Activated naive CD4-positive, alpha-beta T cell treated with anti-CD3 and anti-CD28 coated beads, Interleukin-2, amount 10 ng/mL, durations not matched to agents 7 days and 5 days (primary cell): ENCODE data around the gene KRT71.

Experiments
- CTCF ChIA-PET: fragments of 350-600 bp; sonication (Branson Sonifier 250); formaldehyde crosslinking; loops from one replicate; lab custom pipeline; 2021; ENCODE audit warnings: antibody characterized with exemption; lab: Charles Lee
- DNase-seq: peaks from one replicate; pipeline ENCODE4 v3.0.0-alpha.2; 2020
- H3K27ac Mint-ChIP-seq: one replicate; pipeline ENCODE4 v1.8.0; 2021; ENCODE audit warnings: mild to moderate bottlenecking, moderate library complexity, mixed read lengths
- H3K27me3 Mint-ChIP-seq: one replicate; pipeline ENCODE4 v1.8.0; 2021; ENCODE audit warnings: mild to moderate bottlenecking, mixed read lengths
- H3K36me3 Mint-ChIP-seq: one replicate; pipeline ENCODE4 v1.8.0; 2021; ENCODE audit warnings: mixed read lengths
- H3K4me1 Mint-ChIP-seq: one replicate; pipeline ENCODE4 v1.8.0; 2021; ENCODE audit warnings: mixed read lengths
- H3K4me3 Mint-ChIP-seq: one replicate; pipeline ENCODE4 v1.8.0; 2021; ENCODE audit warnings: mild to moderate bottlenecking, moderate library complexity, mixed read lengths
- H3K9me3 Mint-ChIP-seq: one replicate; pipeline ENCODE4 v1.8.0; 2021; ENCODE audit warnings: mixed read lengths

Gene KRT71

DNA sequence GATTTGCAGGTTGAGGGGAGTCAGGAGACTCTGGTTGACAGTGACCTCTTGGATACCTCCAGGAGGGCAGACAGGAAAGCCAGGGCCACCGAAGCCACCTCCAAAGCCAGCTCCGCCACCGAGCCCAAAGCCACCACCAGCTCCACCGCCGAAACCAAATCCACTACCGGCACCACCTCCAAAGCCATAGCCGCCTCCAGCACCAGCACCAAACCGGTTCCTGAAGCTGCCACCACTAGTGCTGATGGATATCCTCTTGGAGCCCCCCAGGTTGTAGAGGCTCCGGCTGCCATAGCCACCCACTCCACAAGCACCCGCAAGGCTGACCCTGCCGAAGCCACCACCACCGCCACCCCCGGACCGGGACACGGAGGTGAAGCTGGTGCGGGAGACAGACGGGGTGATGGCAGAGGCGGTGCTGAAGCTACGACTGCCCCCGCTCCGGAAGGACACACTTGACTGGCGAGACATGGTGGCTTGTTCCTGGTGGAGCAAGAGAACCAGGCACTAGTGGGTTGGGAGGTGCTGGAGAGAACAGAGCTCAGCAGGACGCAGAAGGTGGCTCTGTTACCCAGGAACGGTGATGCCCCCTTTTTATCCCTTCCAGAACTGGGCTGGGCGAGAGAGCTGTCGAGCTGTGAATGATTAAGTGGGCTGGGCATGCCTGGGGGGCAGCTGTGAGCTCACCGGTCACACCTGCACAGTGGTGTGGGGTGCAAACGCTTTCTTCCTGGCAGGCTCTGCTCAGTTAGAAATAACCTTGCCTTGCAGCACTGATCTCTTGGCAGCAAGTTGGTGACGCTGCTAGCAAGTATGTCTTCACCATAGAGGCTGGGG is 32.9 kb downstream of the KRT71 start, which contains the start of gene KRT5:
TSS of gene KRT5 (minus strand) at position 569 of the 837 bp plus-strand sequence. CDS start at position 471, 98 bp downstream.
- no peak within 1 kb of the TSS for H3K27ac Mint-ChIP-seq
- H3K9me3 Mint-ChIP-seq, result no peaks in the 10 kb centered on the region
- peaks cover 45% of the 10 kb centered on the region for H3K27me3 Mint-ChIP-seq
- H3K4me1 Mint-ChIP-seq, result no peaks in the 10 kb centered on the region
- H3K36me3 Mint-ChIP-seq, result no peaks in the 10 kb centered on the region
- CTCF ChIA-PET, result interaction anchor here (1.0 kb wide), 1 partner anchor 359 kb away, joined by 3 read pairs; no protein-coding TSS in a partner anchor
- H3K4me3 Mint-ChIP-seq, result no peak within 1 kb of the TSS
- DNase-seq, result no peak

- CTCF ChIA-PET, result no interaction called here
- Mint-ChIP-seq H3K27me3 (peaks cover 45% of the 10 kb centered on the region), H3K4me1 (no peaks in the 10 kb centered on the region), H3K27ac (no peak overlapping the region), H3K36me3 (no peaks in the 10 kb centered on the region), H3K4me3 (no peak overlapping the region), H3K9me3 (no peaks in the 10 kb centered on the region)
- no peak for DNase-seq
Measured at GRCh38 chr12:52519387-52519703, 33.6 kb downstream of the KRT71 start.

DNA sequence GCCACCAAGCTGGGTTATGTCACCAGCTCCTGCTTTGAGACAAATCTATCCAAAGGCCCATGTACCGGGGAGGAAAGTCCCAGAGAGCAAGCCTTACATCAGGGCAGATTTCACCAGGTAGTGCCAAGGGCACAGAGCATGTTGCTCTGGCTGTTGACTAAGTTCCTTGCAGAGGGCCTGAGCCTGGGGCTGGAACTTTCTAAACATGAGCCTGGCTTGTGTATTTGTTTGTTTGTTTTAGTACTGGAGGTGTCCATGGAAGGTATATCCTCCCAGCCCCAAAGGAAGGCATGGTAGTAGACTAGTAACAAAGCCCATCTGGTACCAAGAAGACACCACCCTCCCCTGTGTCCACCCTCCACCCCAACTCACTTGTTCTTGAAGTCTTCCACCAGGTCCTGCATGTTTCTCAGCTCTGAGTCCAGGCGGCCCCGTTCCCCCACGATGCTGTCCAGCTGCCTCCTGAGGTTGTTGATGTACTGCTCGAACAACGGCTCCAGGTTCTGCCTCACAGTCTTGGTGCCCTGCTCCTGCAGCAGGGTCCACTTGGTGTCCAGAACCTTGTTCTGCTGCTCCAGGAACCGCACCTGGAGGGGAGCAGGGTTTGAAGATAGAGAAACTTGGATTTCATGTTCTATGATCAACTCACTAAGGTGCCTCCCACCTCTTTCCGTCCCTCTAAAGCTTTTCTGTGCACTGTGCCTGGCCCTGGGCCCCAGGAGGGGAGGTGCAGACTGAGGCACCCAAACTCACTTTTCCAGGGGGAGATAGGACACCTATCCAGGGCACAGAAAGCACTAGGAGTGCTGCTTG is 34.2 kb downstream of the KRT71 start:
- Mint-ChIP-seq H3K27ac (no peak overlapping the region), H3K4me3 (no peak overlapping the region), H3K36me3 (no peaks in the 10 kb centered on the region), H3K9me3 (no peaks in the 10 kb centered on the region), H3K27me3 (peaks cover 40% of the 10 kb centered on the region), H3K4me1 (no peaks in the 10 kb centered on the region)
- DNase-seq, result no peak
- CTCF ChIA-PET, result interaction anchor here (0.7 kb wide), 1 partner anchor 269 kb away, joined by 3 read pairs; no protein-coding TSS in a partner anchor

GRCh38 chr12:52517888-52518287 is 35.1 kb downstream of the KRT71 start:
- no peaks in the 10 kb centered on the region for H3K4me1 Mint-ChIP-seq
- CTCF ChIA-PET, result no interaction called here
- no peaks in the 10 kb centered on the region for H3K9me3 Mint-ChIP-seq
- no peaks in the 10 kb centered on the region for H3K36me3 Mint-ChIP-seq
- peaks cover 36% of the 10 kb centered on the region for H3K27me3 Mint-ChIP-seq
- no peak overlapping the region for H3K4me3 Mint-ChIP-seq
- DNase-seq, result no peak
- no peak overlapping the region for H3K27ac Mint-ChIP-seq

GRCh38 chr12:52517005-52517835 is 35.7 kb downstream of the KRT71 start:
- Mint-ChIP-seq H3K4me3 (no peak overlapping the region), H3K4me1 (no peaks in the 10 kb centered on the region), H3K36me3 (no peaks in the 10 kb centered on the region), H3K9me3 (no peaks in the 10 kb centered on the region), H3K27ac (no peak overlapping the region), H3K27me3 (peaks cover 30% of the 10 kb centered on the region)
- no peak for DNase-seq
- CTCF ChIA-PET, result no interaction called here

DNA sequence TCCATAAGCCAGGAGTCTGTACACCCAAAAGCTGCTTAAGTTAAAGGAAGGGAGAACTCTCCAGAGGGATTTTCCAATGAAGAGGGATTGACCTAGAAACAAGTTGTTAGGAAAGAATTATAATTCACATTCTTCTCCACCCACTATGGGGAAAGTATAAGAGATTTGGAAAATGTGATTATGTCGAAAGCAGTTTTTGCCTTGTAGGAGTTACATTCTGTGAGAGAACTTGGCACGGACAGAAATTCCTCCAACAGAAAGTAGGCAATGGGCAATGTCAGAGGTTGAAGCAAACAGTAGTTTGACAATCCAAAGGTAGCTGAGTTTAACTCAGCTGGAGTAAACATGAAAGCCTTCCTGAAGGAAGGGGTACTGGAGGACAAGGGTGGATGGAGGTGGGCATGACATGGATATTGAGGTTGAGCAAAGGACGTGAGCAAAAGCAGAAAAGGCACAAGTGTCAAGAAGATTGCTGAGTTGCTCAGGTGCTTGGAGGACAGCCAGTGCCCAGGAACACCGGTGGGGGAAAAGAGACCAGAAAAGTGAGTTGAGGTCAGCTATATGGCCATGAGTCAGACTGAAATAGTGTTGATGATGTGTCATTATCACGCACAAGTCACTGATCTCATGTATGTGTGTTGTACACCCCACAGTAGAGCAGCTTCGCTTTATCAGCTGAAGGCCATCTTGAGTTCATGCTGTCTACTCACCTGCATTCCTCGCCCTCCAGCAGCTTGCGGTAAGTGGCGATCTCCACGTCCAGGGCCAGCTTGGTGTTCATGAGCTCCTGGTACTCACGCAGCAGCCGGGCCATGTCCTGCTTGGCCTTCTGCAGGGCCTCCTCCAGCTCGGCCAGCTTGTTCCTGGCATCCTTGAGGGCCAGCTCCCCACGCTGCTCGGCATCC is 36.8 kb downstream of the KRT71 start:
- Mint-ChIP-seq H3K9me3 (peaks cover 3% of the 10 kb centered on the region), H3K27me3 (peaks cover 35% of the 10 kb centered on the region), H3K36me3 (no peaks in the 10 kb centered on the region), H3K27ac (no peak overlapping the region), H3K4me1 (no peaks in the 10 kb centered on the region), H3K4me3 (no peak overlapping the region)
- CTCF ChIA-PET, result no interaction called here
- no peak for DNase-seq

- Mint-ChIP-seq H3K4me3 (no peak overlapping the region), H3K27ac (no peak overlapping the region), H3K9me3 (peaks cover 4% of the 10 kb centered on the region), H3K36me3 (no peaks in the 10 kb centered on the region), H3K27me3 (peaks cover 32% of the 10 kb centered on the region), H3K4me1 (no peaks in the 10 kb centered on the region)
- CTCF ChIA-PET, result no interaction called here
- DNase-seq, result no peak
Measured at GRCh38 chr12:52515319-52515646, 37.7 kb downstream of the KRT71 start.

DNA sequence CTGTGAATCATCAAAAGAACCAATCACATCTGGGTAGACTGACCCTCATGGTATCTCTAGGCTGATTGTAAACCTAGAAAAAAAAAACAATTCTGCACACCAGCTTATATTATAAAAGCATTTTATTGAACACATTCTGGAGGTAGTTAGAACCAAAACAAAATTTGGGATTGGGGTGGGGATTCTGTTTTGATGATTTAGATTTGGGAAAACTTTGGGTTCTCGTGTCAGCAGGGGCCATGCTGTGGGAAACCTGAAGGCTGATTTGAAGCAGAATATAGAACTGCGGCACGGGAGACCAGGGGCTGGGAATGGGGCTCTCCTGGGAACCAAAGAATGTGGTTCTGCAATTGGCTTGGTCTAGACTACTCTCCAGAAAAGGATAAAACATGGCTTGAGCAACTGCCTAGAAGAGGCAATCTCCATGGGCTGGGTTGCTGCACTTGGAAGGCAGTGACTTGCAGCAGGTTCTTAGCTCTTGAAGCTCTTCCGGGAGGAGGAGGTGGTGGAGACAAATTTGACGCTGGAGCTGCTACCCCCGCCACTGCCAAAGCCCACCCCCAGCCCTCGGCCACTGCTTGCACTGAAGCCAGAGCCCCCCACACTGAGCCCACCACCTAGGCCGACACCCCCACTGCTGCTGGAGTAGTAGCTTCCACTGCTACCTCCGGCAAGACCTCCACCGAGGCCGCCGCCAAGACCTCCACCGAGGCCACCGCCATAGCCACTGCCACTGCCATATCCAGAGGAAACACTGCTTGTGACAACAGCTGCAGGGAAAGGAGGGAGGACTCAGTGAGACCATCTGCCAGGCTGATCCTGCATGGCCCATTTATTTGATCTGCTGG is 38.2 kb downstream of the KRT71 start:
- H3K36me3 Mint-ChIP-seq, result no peaks in the 10 kb centered on the region
- CTCF ChIA-PET, result no interaction called here
- no peak for DNase-seq
- H3K27me3 Mint-ChIP-seq, result peaks cover 26% of the 10 kb centered on the region
- no peak overlapping the region for H3K4me3 Mint-ChIP-seq
- peaks cover 4% of the 10 kb centered on the region for H3K9me3 Mint-ChIP-seq
- no peaks in the 10 kb centered on the region for H3K4me1 Mint-ChIP-seq
- no peak overlapping the region for H3K27ac Mint-ChIP-seq

DNA sequence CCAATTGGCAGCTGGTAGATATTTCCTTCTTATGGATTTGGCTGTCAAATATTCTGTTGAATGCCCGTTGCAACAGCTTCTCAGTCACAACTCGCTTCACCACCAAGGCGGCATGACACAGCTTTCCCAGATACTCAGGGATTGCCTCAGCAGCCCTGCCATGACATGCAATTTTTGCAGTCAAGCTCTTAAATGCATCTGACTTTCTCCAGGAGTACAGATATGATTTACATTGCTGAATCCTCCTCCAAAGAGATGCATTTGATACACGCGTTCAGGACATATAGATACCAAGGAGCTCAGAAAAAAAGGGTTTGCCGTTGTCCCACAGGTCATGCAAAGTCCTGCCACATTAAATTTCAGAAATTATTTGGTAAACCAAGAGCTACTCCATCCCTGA is 39.2 kb downstream of the KRT71 start:
- Mint-ChIP-seq H3K27me3 (peaks cover 20% of the 10 kb centered on the region), H3K27ac (no peak overlapping the region)

DNA sequence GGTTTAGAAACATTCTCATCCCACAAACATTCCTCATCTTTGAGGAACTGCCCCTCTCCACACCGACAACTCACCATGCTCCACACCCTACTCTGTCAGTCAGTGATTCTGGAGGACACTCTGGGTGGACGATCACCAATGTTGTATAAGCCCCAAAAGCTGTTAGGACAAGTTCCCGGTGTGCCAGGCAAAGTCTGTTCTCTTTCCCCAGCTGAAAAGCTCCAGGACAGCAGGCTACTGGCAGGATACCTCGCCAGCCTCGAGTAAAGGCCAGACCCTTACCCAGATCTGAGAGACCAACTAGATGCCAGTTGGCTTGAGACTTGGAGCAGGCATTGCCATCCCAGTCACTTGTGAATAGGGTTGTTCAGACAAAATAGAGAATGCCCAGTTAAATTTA is 44.7 kb downstream of the KRT71 start:
- Mint-ChIP-seq H3K4me3 (no peak overlapping the region), H3K27me3 (peaks cover 28% of the 10 kb centered on the region), H3K9me3 (peaks cover 4% of the 10 kb centered on the region), H3K27ac (no peak overlapping the region), H3K4me1 (no peaks in the 10 kb centered on the region), H3K36me3 (no peaks in the 10 kb centered on the region)
- CTCF ChIA-PET, result no interaction called here
- no peak for DNase-seq

More for the DNA sequence above, 39.2 kb downstream of the KRT71 start:
- no peak overlapping the region for H3K4me3 Mint-ChIP-seq
- peaks cover 4% of the 10 kb centered on the region for H3K9me3 Mint-ChIP-seq
- H3K4me1 Mint-ChIP-seq, result no peaks in the 10 kb centered on the region
- no peaks in the 10 kb centered on the region for H3K36me3 Mint-ChIP-seq
- CTCF ChIA-PET, result no interaction called here
- no peak for DNase-seq

DNA sequence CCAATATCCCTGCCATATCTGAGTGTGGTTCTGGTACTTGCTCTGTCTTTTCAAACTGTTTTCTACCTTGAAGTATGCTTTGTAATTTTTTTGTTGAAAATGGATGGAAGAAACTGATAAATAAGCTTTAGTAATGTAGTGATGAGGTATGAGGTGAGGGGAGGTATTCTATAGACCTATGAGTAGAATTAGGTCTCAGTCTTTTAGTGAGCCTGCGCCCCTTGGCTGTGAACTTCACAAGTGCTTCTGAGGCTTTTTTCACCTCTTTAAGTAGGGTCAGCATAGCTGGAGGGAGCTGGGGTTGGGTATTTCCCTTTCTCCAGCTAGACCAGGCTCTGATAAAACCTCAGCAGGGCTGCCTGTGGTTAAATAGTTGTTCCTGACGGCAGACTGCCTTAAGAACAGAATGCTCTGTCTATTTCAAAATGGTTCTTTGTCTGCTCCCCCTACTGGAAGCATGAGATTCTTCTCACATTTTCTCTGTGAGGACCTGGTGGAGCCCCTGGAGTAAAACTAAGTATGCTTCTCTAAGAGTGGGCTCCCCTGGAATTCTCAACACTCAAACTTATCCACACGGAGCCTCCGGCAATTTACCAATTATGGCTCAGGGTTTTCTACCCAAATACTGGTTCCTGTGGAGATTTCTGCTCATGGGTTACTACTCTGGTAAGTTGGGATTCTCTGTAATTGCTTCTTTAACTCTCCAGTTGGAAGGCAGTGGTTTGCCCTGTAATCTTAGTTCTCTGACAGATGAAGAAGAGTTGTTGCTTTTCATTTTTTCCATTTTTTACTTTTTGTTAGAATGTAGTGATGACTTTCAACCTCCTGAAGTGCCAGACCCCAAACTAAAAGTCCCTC is 45.9 kb downstream of the KRT71 start:
- Mint-ChIP-seq H3K4me1 (no peaks in the 10 kb centered on the region), H3K36me3 (no peaks in the 10 kb centered on the region)
- CTCF ChIA-PET, result no interaction called here

DNA sequence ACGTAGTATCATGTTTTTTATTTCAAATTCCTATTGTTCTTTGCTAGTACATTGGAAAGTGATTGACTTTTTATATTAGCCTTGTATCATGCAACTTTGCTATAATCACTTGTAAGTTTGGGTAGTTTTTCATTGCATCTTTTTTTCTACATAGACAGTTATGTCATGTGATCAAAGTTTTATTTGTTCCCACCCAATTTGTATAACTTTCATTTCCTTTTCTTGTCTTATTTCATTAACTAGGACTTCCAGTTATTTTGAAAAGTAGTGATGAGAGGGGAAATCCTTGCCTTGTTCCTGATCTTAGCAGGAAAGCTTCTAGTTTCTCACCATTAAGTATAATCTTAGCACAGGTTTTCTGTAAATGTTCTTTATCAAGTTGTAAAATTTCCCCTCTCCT is 50.1 kb downstream of the KRT71 start:
- Mint-ChIP-seq H3K27ac (no peak overlapping the region), H3K4me3 (no peak overlapping the region), H3K27me3 (peaks cover 32% of the 10 kb centered on the region), H3K9me3 (no peaks in the 10 kb centered on the region), H3K4me1 (no peaks in the 10 kb centered on the region), H3K36me3 (no peaks in the 10 kb centered on the region)
- CTCF ChIA-PET, result no interaction called here
- no peak for DNase-seq

More for the DNA sequence above, 45.9 kb downstream of the KRT71 start:
- H3K4me3 Mint-ChIP-seq, result no peak overlapping the region
- no peak overlapping the region for H3K27ac Mint-ChIP-seq
- DNase-seq, result no peak
- peaks cover 4% of the 10 kb centered on the region for H3K9me3 Mint-ChIP-seq
- H3K27me3 Mint-ChIP-seq, result peaks cover 27% of the 10 kb centered on the region
